CD4-positive, alpha-beta memory T cell (primary cell): Measurements from ENCODE around the gene GSTP1. TPM values are rescaled to one million over a fixed set of nuclear protein-coding genes. Genes with fewer than 3 reads are reported as not detected.
"Not testable (repeated sequence)": the region's sequence is repeated elsewhere in the genome, so short reads cannot be mapped to it uniquely, and the experiment has no call there.

Source experiments
- CTCF ChIA-PET: fragments of 350-600 bp; sonication (Branson Sonifier 250); formaldehyde crosslinking; loops from one replicate; lab custom pipeline; 2021; ENCODE audit warnings: inconsistent platforms; ENCODE audit not compliant: partially characterized antibody; lab: Charles Lee
- POLR2A ChIA-PET: fragments of 350-600 bp; sonication (Branson Sonifier 250); formaldehyde crosslinking; loops from one replicate; lab custom pipeline; 2021; ENCODE audit not compliant: partially characterized antibody; lab: Charles Lee
- DNase-seq, 5 donors: peaks; one replicate each; pipeline versions ENCODE4 v3.0.0 to v3.0.0-alpha.2; 2020 to 2022; ENCODE audit warnings: mixed read lengths in 1 of 5
- H3K27ac ChIP-seq: one replicate; pipeline ENCODE4 v1.7.0; 2013; ENCODE audit warnings: low read depth, low read length
- H3K27me3 ChIP-seq: 2 replicates; pipeline ENCODE4 v1.7.0; 2013; ENCODE audit warnings: mild to moderate bottlenecking, low read length, moderate library complexity; ENCODE audit not compliant: insufficient read depth
- H3K36me3 ChIP-seq: 2 replicates; pipeline ENCODE4 v1.7.0; 2013; ENCODE audit warnings: mild to moderate bottlenecking, low read length, moderate library complexity; ENCODE audit not compliant: insufficient read depth
- H3K4me1 ChIP-seq: 2 replicates; pipeline ENCODE4 v1.7.0; 2013; ENCODE audit warnings: mild to moderate bottlenecking, low read length, moderate library complexity; ENCODE audit not compliant: insufficient read depth
- H3K4me3 ChIP-seq, 2 donors: one replicate each; pipeline ENCODE4 v1.7.0; 2013; ENCODE audit warnings: low read length in 2 of 2, mild to moderate bottlenecking in 1 of 2
- H3K9me3 ChIP-seq, 2 donors: one replicate each; pipeline ENCODE4 v1.7.0; 2013; ENCODE audit warnings: low read length in 2 of 2, control low read depth in 1 of 2; ENCODE audit not compliant: control insufficient read depth in 1 of 2
- H3K27ac Mint-ChIP-seq, 7 donors: one replicate each; pipeline ENCODE4 v1.8.0; 2020 to 2021; ENCODE audit warnings: mixed read lengths in 7 of 7, mild to moderate bottlenecking in 6 of 7, inconsistent platforms in 3 of 7, moderate library complexity in 3 of 7
- H3K27me3 Mint-ChIP-seq, 2 donors: one replicate each; pipeline ENCODE4 v1.8.0; 2020 to 2021; ENCODE audit warnings: mixed read lengths in 2 of 2
- H3K36me3 Mint-ChIP-seq, 2 donors: one replicate each; pipeline ENCODE4 v1.8.0; 2020 to 2021; ENCODE audit warnings: mixed read lengths in 2 of 2, inconsistent platforms in 1 of 2, mild to moderate bottlenecking in 1 of 2
- H3K4me1 Mint-ChIP-seq, 4 donors: one replicate each; pipeline ENCODE4 v1.8.0; 2020 to 2021; ENCODE audit warnings: mixed read lengths in 4 of 4, mild to moderate bottlenecking in 1 of 4
- H3K4me3 Mint-ChIP-seq, 8 donors: one replicate each; pipeline ENCODE4 v1.8.0; 2020 to 2021; ENCODE audit warnings: mixed read lengths in 8 of 8, mild to moderate bottlenecking in 7 of 8, moderate library complexity in 6 of 8, inconsistent platforms in 3 of 8
- H3K9me3 Mint-ChIP-seq, 8 donors: one replicate each; pipeline ENCODE4 v1.8.0; 2020 to 2021; ENCODE audit warnings: mixed read lengths in 8 of 8, mild to moderate bottlenecking in 5 of 8, inconsistent platforms in 3 of 8, moderate library complexity in 1 of 8
- intact Hi-C: fragments of 100-400 bp; cut with micrococcal nuclease; formaldehyde crosslinking; loops from one replicate; pipeline ENCODE4 v1.15.1; 2023
- polyA plus RNA-seq, 2 donors: library from polyadenylated mRNA; unstranded; fragments of 300-500 nt; fragmentation: Illumina TruSeq; gene quantifications; one replicate each; pipeline ENCODE4 v1.2.3, GENCODE V29; 2021
- total RNA-seq, 2 experiments: library from RNA; stranded (reverse); gene quantifications; one replicate each; pipeline ENCODE4 v1.2.3, GENCODE V29; 2021

GSTP1 gene
- total and polyA plus RNA-seq, 4 experiments from 2014 or later: 134 to 245 (median 189) TPM

- intact Hi-C loops, H3K4me1 Mint-ChIP-seq, POLR2A ChIA-PET, H3K36me3 ChIP-seq, H3K4me3 Mint-ChIP-seq, CTCF ChIA-PET, H3K27ac Mint-ChIP-seq, H3K4me3 ChIP-seq, H3K4me1 ChIP-seq, H3K9me3 ChIP-seq, H3K27ac ChIP-seq, H3K27me3 ChIP-seq, H3K9me3 Mint-ChIP-seq, DNase-seq, H3K36me3 Mint-ChIP-seq: not testable (repeated sequence)
- H3K27me3 Mint-ChIP-seq: peaks cover 6 to 10% of the 10 kb centered on the region in 2 donors
Measured at GRCh38 chr11:67597458-67597857, 13.8 kb downstream of the GSTP1 start.

- H3K4me3 ChIP-seq, H3K36me3 ChIP-seq, H3K36me3 Mint-ChIP-seq, CTCF ChIA-PET, H3K4me3 Mint-ChIP-seq, H3K9me3 Mint-ChIP-seq, H3K27ac Mint-ChIP-seq, H3K9me3 ChIP-seq, POLR2A ChIA-PET, intact Hi-C loops, H3K27me3 ChIP-seq, H3K4me1 Mint-ChIP-seq, H3K4me1 ChIP-seq, DNase-seq, H3K27ac ChIP-seq: not testable (repeated sequence)
- peaks cover 9 to 12% of the 10 kb centered on the region in 2 donors for H3K27me3 Mint-ChIP-seq
Measured at GRCh38 chr11:67597963-67598362, 14.4 kb downstream of the GSTP1 start.

- Mint-ChIP-seq H3K27ac (no peak overlapping the region), H3K4me3 (no peak overlapping the region), H3K36me3 (no peaks in the 10 kb centered on the region), H3K4me1 (peaks cover 0 to 2% (median 0%) of the 10 kb centered on the region in 4 donors), H3K27me3 (peaks cover 11 to 12% of the 10 kb centered on the region in 2 donors), H3K9me3 (peaks cover 0 to 4% (median 0%) of the 10 kb centered on the region in 8 donors)
- no peaks in the 10 kb centered on the region for H3K4me1 ChIP-seq
- ChIA-PET POLR2A (no interaction called here), CTCF (no interaction called here)
- no peak overlapping the region for H3K4me3 ChIP-seq
- no peaks in the 10 kb centered on the region for H3K36me3 ChIP-seq
- intact Hi-C loops: no loop called here
- H3K27me3 ChIP-seq: peaks cover 6% of the 10 kb centered on the region
- H3K9me3 ChIP-seq: no peaks in the 10 kb centered on the region
- H3K27ac ChIP-seq: no peak overlapping the region
- DNase-seq: no peak
Measured at GRCh38 chr11:67599149-67599548, 15.5 kb downstream of the GSTP1 start.

GRCh38 chr11:67600324-67601029, 16.9 kb downstream of the GSTP1 start:
- Mint-ChIP-seq H3K27me3 (peaks cover 11 to 12% of the 10 kb centered on the region in 2 donors), H3K27ac (no peak overlapping the region), H3K9me3 (peaks cover 0 to 4% (median 0%) of the 10 kb centered on the region in 8 donors), H3K4me1 (peaks cover 0 to 4% (median 1%) of the 10 kb centered on the region in 4 donors), H3K36me3 (no peaks in the 10 kb centered on the region), H3K4me3 (no peak overlapping the region)
- intact Hi-C loops: no loop called here
- Histone ChIP-seq H3K9me3 (no peaks in the 10 kb centered on the region), H3K36me3 (no peaks in the 10 kb centered on the region), H3K4me1 (no peaks in the 10 kb centered on the region), H3K27me3 (peaks cover 6% of the 10 kb centered on the region), H3K4me3 (no peak overlapping the region), H3K27ac (no peak overlapping the region)
- ChIA-PET POLR2A (no interaction called here), CTCF (interaction anchor here (1.5 kb wide), 1 partner anchor 14 kb away, joined by 3 read pairs; no protein-coding TSS in a partner anchor)
- DNase-seq: no peak

- peaks cover 1% of the 10 kb centered on the region for H3K4me1 ChIP-seq
- H3K9me3 ChIP-seq: no peaks in the 10 kb centered on the region
- H3K4me3 Mint-ChIP-seq: no peak overlapping the region
- intact Hi-C loops: no loop called here
- peaks cover 0 to 5% (median 0%) of the 10 kb centered on the region in 8 donors for H3K9me3 Mint-ChIP-seq
- no peaks in the 10 kb centered on the region for H3K36me3 ChIP-seq
- H3K27me3 Mint-ChIP-seq: peaks cover 11 to 12% of the 10 kb centered on the region in 2 donors
- DNase-seq: no peak
- H3K4me3 ChIP-seq: no peak overlapping the region
- H3K27ac Mint-ChIP-seq: no peak overlapping the region
- no peak overlapping the region for H3K27ac ChIP-seq
- POLR2A ChIA-PET: interaction anchor here (0.8 kb wide), 1 partner anchor 17 kb away, joined by 3 read pairs; no protein-coding TSS in a partner anchor
- no peaks in the 10 kb centered on the region for H3K36me3 Mint-ChIP-seq
- peaks cover 6% of the 10 kb centered on the region for H3K27me3 ChIP-seq
- CTCF ChIA-PET: interaction anchor here (1.5 kb wide), 1 partner anchor 13 kb away, joined by 3 read pairs; no protein-coding TSS in a partner anchor
- peaks cover 0 to 6% (median 5%) of the 10 kb centered on the region in 4 donors for H3K4me1 Mint-ChIP-seq
Measured at GRCh38 chr11:67601098-67601497, 17.5 kb downstream of the GSTP1 start.

- intact Hi-C loops, H3K27me3 ChIP-seq, DNase-seq, H3K36me3 ChIP-seq, POLR2A ChIA-PET, H3K9me3 ChIP-seq, H3K36me3 Mint-ChIP-seq, H3K9me3 Mint-ChIP-seq, H3K27ac ChIP-seq, CTCF ChIA-PET, H3K4me3 ChIP-seq: not testable (repeated sequence)
- Mint-ChIP-seq H3K27ac (peak overlapping the region in 1 of 7 donors; percentile 31), H3K27me3 (peaks cover 11 to 12% of the 10 kb centered on the region in 2 donors), H3K4me3 (peak overlapping the region in 1 of 8 donors; percentile 66), H3K4me1 (peaks cover 6 to 27% (median 9%) of the 10 kb centered on the region in 4 donors)
- peaks cover 13% of the 10 kb centered on the region for H3K4me1 ChIP-seq
Measured at GRCh38 chr11:67604119-67604518, 20.5 kb downstream of the GSTP1 start.

GRCh38 chr11:67604815-67605214, 21.2 kb downstream of the GSTP1 start:
- ChIA-PET CTCF (interaction anchor here (1.4 kb wide), 1 partner anchor 10 kb away, joined by 5 read pairs; no protein-coding TSS in a partner anchor), POLR2A (no interaction called here)
- Histone ChIP-seq H3K27ac (no peak overlapping the region), H3K27me3 (peaks cover 3% of the 10 kb centered on the region), H3K36me3 (peaks cover 15% of the 10 kb centered on the region), H3K4me3 (no peak overlapping the region), H3K4me1 (peaks cover 13% of the 10 kb centered on the region), H3K9me3 (no peaks in the 10 kb centered on the region)
- intact Hi-C loops: no loop called here
- H3K36me3 Mint-ChIP-seq: peaks cover 11 to 12% of the 10 kb centered on the region in 2 donors
- no peak for DNase-seq
- H3K27ac Mint-ChIP-seq: peak overlapping the region in 2 of 7 donors; percentile 60 to 63
- peaks cover 11 to 12% of the 10 kb centered on the region in 2 donors for H3K27me3 Mint-ChIP-seq
- peaks cover 6 to 27% (median 9%) of the 10 kb centered on the region in 4 donors for H3K4me1 Mint-ChIP-seq
- H3K9me3 Mint-ChIP-seq: peaks cover 0 to 3% (median 0%) of the 10 kb centered on the region in 8 donors
- peak overlapping the region in 4 of 8 donors; percentile 26 to 66 (median 56) for H3K4me3 Mint-ChIP-seq
